Kidney epithelial cell (primary cell): Measurements from ENCODE around the gene TMEM89. TPM values are rescaled to one million over a fixed set of nuclear protein-coding genes. Genes with fewer than 3 reads are reported as not detected.

Source experiments
- DNase-seq: peaks from one replicate; pipeline ENCODE4 v3.0.0-alpha.2; 2010; ENCODE audit warnings: low read depth
- H3K27me3 ChIP-seq: 2 replicates; pipeline ENCODE4 v1.6.0; 2011; ENCODE audit warnings: low read length; ENCODE audit not compliant: control insufficient read depth, insufficient read depth
- H3K36me3 ChIP-seq: 2 replicates; pipeline ENCODE4 v1.5.1; 2011; ENCODE audit warnings: low read length; ENCODE audit not compliant: control insufficient read depth, insufficient read depth
- H3K4me3 ChIP-seq: 2 replicates; pipeline ENCODE4 v1.5.1; 2011; ENCODE audit warnings: low read depth, mild to moderate bottlenecking, control low read depth, low read length
- CTCF ChIP-seq: IDR thresholded peaks from 2 replicates; pipeline ENCODE4 v1.5.1; 2011; ENCODE audit warnings: mild to moderate bottlenecking, moderate library complexity, low read length, control low read depth, inconsistent platforms; ENCODE audit not compliant: insufficient read depth, poor library complexity, severe bottlenecking
- total RNA-seq: library from RNA; depleted of rRNA; stranded (reverse); fragments of >200 nt; gene quantifications from 2 replicates; pipeline ENCODE4 v1.2.3, GENCODE V29; 2015

Gene TMEM89
- total RNA-seq, 1 donor from 2014 or later: not detected

GRCh38 chr3:48639944-48640606, 18.5 kb upstream of the TMEM89 start:
- no peak for DNase-seq
- Histone ChIP-seq H3K36me3 (no peaks in the 10 kb centered on the region), H3K27me3 (no peaks in the 10 kb centered on the region), H3K4me3 (no peak overlapping the region)
- no peak for TF ChIP-seq CTCF

- no peak for TF ChIP-seq CTCF
- no peaks in the 10 kb centered on the region for H3K27me3 ChIP-seq
- H3K36me3 ChIP-seq: no peaks in the 10 kb centered on the region
- no peak overlapping the region for H3K4me3 ChIP-seq
- no peak for DNase-seq
Measured at GRCh38 chr3:48637305-48637704, 15.7 kb upstream of the TMEM89 start.

- no peak for TF ChIP-seq CTCF
- no peak for DNase-seq
- Histone ChIP-seq H3K4me3 (peak overlapping the region; percentile 52), H3K27me3 (no peaks in the 10 kb centered on the region), H3K36me3 (no peaks in the 10 kb centered on the region)
Measured at GRCh38 chr3:48636149-48636655, 14.6 kb upstream of the TMEM89 start.

- H3K4me3 ChIP-seq: peak within 1 kb of the TSS; percentile 80
- DNase-seq: peak; percentile 81
- H3K36me3 ChIP-seq: peaks cover 1% of the 10 kb centered on the region
- H3K27me3 ChIP-seq: no peaks in the 10 kb centered on the region
- peak; percentile 79 for TF ChIP-seq CTCF
Measured at GRCh38 chr3:48635222-48636021, 13.9 kb upstream of the TMEM89 start, which contains the start of gene SLC26A6. Gene SLC26A6 (minus strand): TSS chr3:48635461. CDS start chr3:48635393, 68 bp downstream.

GRCh38 chr3:48634661-48635221, 13.2 kb upstream of the TMEM89 start:
- DNase-seq: no peak
- no peaks in the 10 kb centered on the region for H3K27me3 ChIP-seq
- peaks cover 4% of the 10 kb centered on the region for H3K36me3 ChIP-seq
- peak overlapping the region; percentile 80 for H3K4me3 ChIP-seq
- no peak for TF ChIP-seq CTCF
